Measurements from ENCODE around the gene ANKS1B. TPM values are rescaled to one million over a fixed set of nuclear protein-coding genes. Genes with fewer than 3 reads are reported as not detected.

The ANKS1B gene
- polyA plus RNA-seq, 1 donor from 2014 or later: not detected

DNA sequence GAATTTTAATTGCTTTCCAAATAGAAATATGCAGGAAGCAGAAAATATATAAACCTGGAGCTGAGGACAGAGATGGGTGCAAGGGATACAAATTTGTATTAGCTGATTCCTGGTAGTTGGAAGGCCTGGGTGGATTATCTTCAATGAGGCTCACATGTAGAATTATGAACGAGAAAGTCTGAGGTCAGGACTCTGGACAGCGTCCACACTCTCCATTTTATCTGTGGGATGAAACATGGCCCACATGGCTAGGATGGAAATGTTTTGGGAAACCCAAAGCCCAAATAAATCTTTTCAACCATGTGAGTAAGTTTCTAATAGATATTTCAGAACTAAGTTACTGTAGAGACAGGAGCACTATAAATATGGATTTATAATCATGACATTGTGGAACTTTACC, 1083.5 kb downstream of the ANKS1B start:
- Mint-ChIP-seq H3K4me3 (peak overlapping the region in 1 of 4 donors; percentile 33), H3K27ac (no peak overlapping the region), H3K36me3 (no peaks in the 10 kb centered on the region), H3K27me3 (peaks cover 11% of the 10 kb centered on the region), H3K4me1 (no peaks in the 10 kb centered on the region), H3K9me3 (peaks cover 0 to 1% (median 0%) of the 10 kb centered on the region in 3 donors)

DNA sequence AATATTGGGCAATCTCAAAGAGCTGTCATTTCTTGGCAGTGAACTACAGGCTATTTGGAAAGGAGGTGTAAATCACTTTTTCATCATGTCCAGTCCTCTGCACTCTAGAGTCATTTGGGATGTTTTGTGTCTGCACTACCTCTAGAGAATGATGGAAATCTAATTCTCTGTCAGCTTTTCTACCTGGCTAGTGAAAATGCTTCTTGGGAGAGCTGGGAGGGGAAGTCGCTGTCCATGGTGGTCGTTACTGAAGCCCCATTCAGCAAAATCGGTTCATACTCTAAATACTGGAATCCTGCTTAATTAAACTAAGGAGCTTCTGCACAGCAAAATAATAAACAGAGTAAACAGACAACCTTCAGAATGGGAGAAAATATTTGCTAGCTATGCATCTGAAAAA, 1087.8 kb downstream of the ANKS1B start:
- H3K4me1 Mint-ChIP-seq: no peaks in the 10 kb centered on the region
- H3K27me3 Mint-ChIP-seq: peaks cover 35% of the 10 kb centered on the region
- no peaks in the 10 kb centered on the region for H3K36me3 Mint-ChIP-seq
- no peak overlapping the region for H3K4me3 Mint-ChIP-seq
- H3K27ac Mint-ChIP-seq: no peak overlapping the region
- H3K9me3 Mint-ChIP-seq: peaks cover 0 to 2% (median 2%) of the 10 kb centered on the region in 3 donors

DNA sequence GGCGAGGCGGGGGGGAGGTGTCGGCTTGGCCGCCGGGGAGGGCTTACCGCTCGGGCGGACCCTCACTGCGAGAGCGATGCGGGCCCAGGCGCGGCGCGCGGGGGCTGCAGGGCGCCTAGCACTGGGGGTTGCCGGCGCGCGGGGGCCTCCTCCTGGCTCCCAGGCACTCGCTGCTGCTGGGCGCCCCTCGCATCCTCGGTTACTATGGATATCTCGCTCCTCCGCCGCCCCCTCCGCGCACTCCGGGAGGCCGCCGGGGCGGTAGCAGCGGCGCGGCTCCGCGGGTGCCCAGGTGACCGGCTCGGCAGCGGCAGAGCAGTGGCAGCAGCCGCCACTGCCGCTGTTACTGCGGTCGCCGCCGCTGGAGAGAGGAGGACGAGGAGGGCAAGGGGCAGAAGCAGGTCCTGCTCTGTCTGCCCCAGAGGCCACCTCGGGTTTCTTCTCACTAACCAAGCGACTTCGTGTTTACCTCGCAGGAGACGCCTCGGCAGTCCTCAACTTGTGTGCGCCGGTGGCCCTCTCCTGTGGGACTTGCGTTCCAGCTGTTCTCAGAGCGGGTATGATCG, 1089.6 kb downstream of the ANKS1B start:
- no peak overlapping the region for H3K27ac Mint-ChIP-seq
- H3K36me3 Mint-ChIP-seq: no peaks in the 10 kb centered on the region
- H3K4me3 Mint-ChIP-seq: no peak overlapping the region
- H3K4me1 Mint-ChIP-seq: no peaks in the 10 kb centered on the region
- H3K9me3 Mint-ChIP-seq: peaks cover 0 to 2% (median 2%) of the 10 kb centered on the region in 3 donors
- H3K27me3 Mint-ChIP-seq: peaks cover 35% of the 10 kb centered on the region

DNA sequence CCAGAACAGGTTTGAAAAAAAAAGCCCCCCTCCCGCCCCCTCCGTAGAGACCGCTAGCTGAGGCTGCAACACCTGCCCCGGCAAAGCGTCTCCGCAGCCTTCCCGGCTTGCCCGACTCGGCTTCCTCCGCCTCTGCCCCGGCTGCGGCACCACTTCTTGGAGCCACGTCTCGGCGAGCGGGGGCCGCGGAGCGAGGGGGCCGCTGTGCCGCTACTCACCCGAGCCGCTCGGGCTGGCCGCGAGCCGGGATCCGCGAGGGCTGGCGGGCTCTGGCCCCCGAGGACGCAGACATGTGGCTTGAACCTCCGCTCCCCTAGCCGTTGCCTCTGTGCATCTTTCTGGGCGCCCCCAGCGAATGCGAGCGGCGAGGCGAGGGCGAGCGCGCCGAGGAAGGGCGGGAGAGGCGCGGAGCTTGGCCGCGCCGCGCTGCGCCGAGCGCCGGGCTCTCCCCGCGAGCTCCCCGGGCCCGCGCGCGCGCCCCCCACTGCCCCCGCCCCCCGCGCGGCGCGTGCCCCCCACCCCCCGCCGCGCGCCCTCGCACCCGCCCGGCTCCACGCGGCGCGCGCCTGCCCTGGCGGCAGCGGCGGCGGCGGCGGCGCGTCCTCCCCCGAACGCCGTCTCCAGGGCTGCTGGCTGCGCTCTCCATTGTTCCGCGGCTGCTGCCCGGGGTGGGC, 1090.2 kb downstream of the ANKS1B start:
- H3K4me3 Mint-ChIP-seq: no peak overlapping the region
- no peaks in the 10 kb centered on the region for H3K4me1 Mint-ChIP-seq
- H3K36me3 Mint-ChIP-seq: no peaks in the 10 kb centered on the region
- peaks cover 38% of the 10 kb centered on the region for H3K27me3 Mint-ChIP-seq
- H3K9me3 Mint-ChIP-seq: peaks cover 0 to 4% (median 2%) of the 10 kb centered on the region in 3 donors
- H3K27ac Mint-ChIP-seq: no peak overlapping the region

DNA sequence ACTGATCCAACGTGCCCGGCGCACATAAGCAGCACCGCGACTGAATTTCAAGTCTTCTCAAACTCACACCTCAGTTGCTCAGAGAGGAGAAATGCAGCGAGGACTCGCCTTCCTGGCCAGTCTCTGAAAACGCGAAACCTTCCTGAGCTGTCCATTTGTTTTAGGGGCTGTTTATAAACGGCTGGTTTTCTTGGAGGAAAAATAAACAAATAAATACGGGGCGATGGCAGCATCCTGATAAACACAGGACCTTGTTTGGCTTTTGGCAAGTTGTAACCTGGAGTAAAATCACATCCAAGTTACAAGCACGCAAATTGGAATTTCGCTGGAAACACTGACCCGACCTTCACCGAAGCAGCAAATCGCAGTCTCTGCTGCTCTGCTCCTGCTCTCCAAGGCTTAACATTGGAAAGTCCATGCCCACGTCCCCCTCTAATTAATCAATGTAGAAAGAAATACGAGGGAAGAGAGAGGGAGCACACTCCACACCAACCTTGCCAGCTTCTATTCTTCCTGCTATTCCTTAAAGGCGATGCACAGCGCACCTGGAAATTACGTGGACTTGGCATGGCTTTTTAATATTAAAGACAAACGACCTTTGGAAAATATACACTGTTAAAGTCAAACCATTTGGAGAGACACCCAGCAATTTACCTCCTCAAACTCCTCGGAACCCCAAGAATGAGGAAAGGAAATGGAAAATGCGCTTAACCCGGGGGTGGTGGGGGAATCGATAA, 1090.9 kb downstream of the ANKS1B start:
- Mint-ChIP-seq H3K4me3 (peak overlapping the region in 2 of 4 donors; percentile 20 to 52), H3K27ac (no peak overlapping the region), H3K4me1 (no peaks in the 10 kb centered on the region), H3K36me3 (no peaks in the 10 kb centered on the region), H3K9me3 (peaks cover 0 to 4% (median 2%) of the 10 kb centered on the region in 3 donors), H3K27me3 (peaks cover 39% of the 10 kb centered on the region)

DNA sequence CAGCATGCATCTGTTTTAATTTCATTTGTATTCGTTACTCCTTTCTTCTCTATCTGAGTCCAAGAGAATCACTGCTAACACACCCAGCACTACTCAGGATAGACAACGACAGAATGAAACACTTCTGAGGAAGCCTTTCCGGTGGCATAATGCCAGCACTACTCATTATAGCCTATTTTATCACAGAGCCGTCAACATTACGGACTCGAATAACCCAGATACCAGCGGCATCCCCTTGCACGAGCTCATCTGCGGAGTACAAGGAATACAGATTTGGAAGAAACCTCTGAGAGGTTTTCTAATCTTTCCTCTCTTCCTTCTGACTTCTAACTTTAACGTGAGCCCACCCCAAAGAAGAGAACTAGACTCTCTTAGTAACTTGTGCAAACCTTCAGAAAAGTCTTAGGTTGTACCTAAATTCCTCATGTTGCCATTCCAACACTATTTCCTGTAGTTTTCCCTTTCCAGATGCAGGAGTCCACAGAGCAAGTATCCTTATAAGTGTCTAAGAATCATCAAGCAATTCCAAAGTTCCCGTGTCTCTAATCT, 1091.5 kb downstream of the ANKS1B start:
- H3K27me3 Mint-ChIP-seq: peaks cover 44% of the 10 kb centered on the region

DNA sequence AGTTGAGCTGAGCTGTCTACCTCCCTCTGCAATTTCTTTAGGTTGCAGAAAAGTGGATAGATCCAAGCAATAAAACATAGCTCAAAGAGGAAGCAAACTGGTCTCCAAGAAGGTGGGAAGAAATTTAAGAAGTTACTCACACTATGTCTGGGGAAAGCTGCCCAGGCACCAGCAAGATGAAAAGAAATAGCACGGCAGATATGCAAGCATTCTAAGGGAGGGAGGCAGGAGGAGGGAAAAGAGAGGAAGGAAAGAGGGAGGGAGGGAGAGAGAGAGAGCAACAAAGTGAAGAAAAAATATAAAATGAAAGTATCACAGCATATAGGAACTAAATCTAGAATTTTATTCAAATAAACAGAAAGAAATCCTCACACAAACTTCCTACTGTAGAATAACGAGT, 1099.0 kb downstream of the ANKS1B start:
- Mint-ChIP-seq H3K27ac (no peak overlapping the region), H3K36me3 (no peaks in the 10 kb centered on the region), H3K27me3 (peaks cover 13% of the 10 kb centered on the region), H3K4me1 (no peaks in the 10 kb centered on the region), H3K9me3 (peaks cover 0 to 2% (median 0%) of the 10 kb centered on the region in 3 donors), H3K4me3 (no peak overlapping the region)

More for the DNA sequence above, 1091.5 kb downstream of the ANKS1B start:
- Mint-ChIP-seq H3K9me3 (peaks cover 0 to 4% (median 2%) of the 10 kb centered on the region in 3 donors), H3K36me3 (no peaks in the 10 kb centered on the region), H3K4me3 (no peak overlapping the region), H3K4me1 (no peaks in the 10 kb centered on the region), H3K27ac (no peak overlapping the region)

DNA sequence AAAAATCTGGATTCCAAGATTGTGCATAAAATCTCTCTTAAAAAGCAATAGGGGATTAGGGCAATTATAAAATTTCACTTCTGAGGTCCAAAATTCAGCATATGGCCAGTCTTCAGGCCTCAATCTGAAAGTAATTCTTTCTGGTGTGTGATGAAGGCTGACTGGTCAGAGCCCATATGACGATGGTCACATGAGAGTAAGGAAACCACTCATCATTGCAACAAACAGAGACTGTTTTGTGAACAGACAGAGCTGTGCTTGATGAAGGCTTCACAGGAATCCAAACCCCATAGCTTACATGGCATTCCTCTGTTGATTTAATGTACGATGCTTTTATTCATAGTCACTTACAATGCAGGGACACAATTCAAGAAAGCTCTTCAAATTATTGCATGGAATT, 1101.5 kb downstream of the ANKS1B start:
- H3K9me3 Mint-ChIP-seq: peaks cover 0 to 2% (median 0%) of the 10 kb centered on the region in 3 donors
- no peak overlapping the region for H3K27ac Mint-ChIP-seq
- H3K36me3 Mint-ChIP-seq: no peaks in the 10 kb centered on the region
- no peak overlapping the region for H3K4me3 Mint-ChIP-seq
- no peaks in the 10 kb centered on the region for H3K4me1 Mint-ChIP-seq
- H3K27me3 Mint-ChIP-seq: peaks cover 5% of the 10 kb centered on the region

DNA sequence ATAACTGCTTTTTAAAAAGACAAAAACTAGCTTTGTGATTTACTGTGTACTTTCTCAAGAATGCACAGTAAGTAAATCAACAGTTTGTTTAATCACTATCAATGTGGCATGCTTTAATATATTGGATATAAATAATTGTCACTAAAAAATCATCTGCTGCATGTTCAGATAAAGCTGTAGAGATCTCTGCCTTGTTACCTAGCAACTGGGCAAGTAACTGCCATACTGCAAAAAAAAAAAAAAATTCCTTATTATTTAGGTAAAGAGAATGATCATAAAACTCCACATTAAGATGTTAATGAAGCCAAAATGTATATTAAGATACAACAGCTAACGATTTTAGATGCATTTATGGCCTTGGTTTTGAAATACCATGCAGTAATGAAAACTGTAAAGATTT, 1102.2 kb downstream of the ANKS1B start:
- H3K4me1 Mint-ChIP-seq: no peaks in the 10 kb centered on the region
- H3K27me3 Mint-ChIP-seq: peaks cover 5% of the 10 kb centered on the region

DNA sequence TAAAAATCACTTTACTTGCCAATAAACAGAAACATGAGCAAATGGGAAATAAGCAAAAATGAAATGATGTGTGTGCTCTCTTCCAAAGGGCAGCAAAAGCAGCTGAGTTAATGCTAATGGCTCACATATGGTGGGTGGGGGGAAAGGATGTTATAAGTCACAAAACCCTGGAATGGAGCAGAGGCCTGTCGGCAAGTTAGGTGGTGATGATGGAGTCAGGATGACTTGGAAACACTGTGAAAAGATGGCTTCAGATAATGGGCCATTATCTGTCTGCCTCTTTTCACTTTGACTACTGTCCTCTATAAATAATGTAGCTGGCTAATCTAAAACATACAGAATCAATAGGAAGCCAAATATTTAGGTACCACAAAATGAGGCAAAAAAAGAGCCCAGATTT, 1111.0 kb downstream of the ANKS1B start:
- Mint-ChIP-seq H3K27me3 (peaks cover 6% of the 10 kb centered on the region), H3K4me3 (no peak overlapping the region), H3K27ac (no peak overlapping the region), H3K9me3 (peaks cover 0 to 2% (median 2%) of the 10 kb centered on the region in 3 donors), H3K4me1 (no peaks in the 10 kb centered on the region), H3K36me3 (no peaks in the 10 kb centered on the region)

More for the DNA sequence above, 1102.2 kb downstream of the ANKS1B start:
- H3K27ac Mint-ChIP-seq: no peak overlapping the region
- H3K36me3 Mint-ChIP-seq: no peaks in the 10 kb centered on the region
- H3K4me3 Mint-ChIP-seq: no peak overlapping the region
- peaks cover 0 to 2% (median 0%) of the 10 kb centered on the region in 3 donors for H3K9me3 Mint-ChIP-seq

DNA sequence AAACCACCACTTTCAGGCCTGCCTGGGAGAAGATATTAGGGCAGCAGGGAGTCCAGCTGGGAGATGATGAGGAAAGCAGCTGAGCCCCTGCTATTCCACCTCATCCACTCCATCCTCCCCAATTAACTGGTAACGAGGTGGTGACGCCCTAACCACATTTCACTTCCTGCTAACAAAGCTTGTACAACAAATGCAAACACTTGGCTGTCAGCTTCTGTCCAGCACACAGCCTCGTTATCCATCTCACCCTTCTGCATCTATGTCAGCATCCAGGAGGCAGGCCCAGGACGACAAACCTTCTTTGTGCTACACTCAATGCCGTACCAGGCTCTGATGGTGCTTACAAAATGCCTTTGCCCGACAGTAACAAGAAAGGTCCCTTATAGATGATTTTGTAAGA, 1114.2 kb downstream of the ANKS1B start:
- Mint-ChIP-seq H3K4me1 (no peaks in the 10 kb centered on the region), H3K27ac (no peak overlapping the region), H3K27me3 (peaks cover 2% of the 10 kb centered on the region), H3K36me3 (no peaks in the 10 kb centered on the region), H3K9me3 (peaks cover 0 to 3% (median 0%) of the 10 kb centered on the region in 3 donors), H3K4me3 (no peak overlapping the region)

DNA sequence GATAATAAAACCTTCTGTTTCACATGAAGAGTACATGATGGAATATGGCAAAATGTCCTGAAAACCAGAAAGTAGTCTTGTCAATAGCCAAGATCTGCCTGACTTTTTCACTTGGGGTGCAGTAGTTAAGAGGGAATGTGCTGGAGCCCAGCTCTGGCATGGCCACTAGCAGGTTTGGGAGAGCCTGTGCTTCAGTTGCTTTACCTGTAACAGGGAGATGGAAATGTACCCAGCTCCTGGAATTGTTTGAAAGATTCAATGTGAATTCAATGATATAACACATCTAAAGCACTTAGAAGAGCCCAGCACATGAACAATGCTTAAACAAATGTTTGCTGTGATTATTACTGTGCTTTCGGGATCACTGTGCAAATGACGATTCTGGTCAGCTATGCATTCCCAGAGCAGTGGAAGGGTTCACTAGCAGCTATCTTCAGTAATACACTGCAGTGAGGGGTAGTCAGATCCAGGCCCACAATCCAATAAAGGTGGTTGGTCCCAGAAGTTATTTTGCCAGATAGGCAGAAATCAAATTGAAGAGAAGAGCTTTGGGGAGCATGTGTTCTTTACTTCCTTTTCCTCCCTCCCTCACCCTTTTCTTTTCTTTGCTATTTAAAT, 1114.7 kb downstream of the ANKS1B start:
- Mint-ChIP-seq H3K27ac (no peak overlapping the region), H3K4me1 (no peaks in the 10 kb centered on the region), H3K27me3 (peaks cover 2% of the 10 kb centered on the region), H3K4me3 (no peak overlapping the region), H3K36me3 (no peaks in the 10 kb centered on the region), H3K9me3 (peaks cover 0 to 3% (median 0%) of the 10 kb centered on the region in 3 donors)

DNA sequence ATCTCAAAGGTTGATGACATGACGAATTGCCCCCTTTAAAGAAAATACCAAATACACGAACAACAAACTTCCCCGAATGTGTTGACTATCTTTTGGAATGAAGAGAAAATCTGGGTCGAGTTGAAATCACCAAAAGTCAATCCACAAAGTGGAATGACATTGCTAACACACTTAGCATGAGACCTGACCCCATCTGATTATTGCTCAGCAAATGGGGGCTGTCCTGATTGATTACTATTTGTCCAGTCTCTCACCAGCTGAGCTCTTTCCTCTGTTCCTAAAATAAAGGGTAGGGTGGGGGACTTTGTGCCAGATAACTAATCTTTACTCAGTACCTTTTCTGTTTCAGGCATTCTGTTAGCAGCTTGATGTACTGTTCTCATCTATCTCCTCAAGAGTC, 1116.2 kb downstream of the ANKS1B start:
- Mint-ChIP-seq H3K27me3 (peaks cover 2% of the 10 kb centered on the region), H3K4me3 (no peak overlapping the region), H3K27ac (no peak overlapping the region)

DNA sequence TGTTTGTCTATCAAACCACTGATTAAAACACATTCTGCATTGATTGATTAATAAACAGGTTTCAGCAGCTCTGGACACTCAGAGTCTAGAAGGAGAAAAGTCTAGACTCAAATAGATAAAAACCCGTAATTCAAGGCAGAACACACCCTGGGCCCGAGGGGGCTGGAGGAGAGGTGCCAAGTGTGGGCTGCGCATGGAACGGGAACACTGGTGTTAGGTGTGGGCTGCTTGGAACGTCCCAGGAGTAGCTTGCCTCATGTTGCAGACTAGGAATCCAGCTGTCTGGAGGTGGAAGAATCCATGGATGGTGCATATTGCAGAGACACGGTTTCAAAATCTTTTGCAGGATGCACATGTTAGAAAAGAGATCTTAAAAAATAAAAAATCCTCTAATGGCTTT, 1116.7 kb downstream of the ANKS1B start:
- Mint-ChIP-seq H3K36me3 (no peaks in the 10 kb centered on the region), H3K9me3 (peaks cover 0 to 3% (median 0%) of the 10 kb centered on the region in 3 donors), H3K27me3 (peaks cover 2% of the 10 kb centered on the region), H3K4me1 (no peaks in the 10 kb centered on the region), H3K4me3 (no peak overlapping the region), H3K27ac (no peak overlapping the region)

More for the DNA sequence above, 1116.2 kb downstream of the ANKS1B start:
- H3K36me3 Mint-ChIP-seq: no peaks in the 10 kb centered on the region
- peaks cover 0 to 3% (median 0%) of the 10 kb centered on the region in 3 donors for H3K9me3 Mint-ChIP-seq
- no peaks in the 10 kb centered on the region for H3K4me1 Mint-ChIP-seq

DNA sequence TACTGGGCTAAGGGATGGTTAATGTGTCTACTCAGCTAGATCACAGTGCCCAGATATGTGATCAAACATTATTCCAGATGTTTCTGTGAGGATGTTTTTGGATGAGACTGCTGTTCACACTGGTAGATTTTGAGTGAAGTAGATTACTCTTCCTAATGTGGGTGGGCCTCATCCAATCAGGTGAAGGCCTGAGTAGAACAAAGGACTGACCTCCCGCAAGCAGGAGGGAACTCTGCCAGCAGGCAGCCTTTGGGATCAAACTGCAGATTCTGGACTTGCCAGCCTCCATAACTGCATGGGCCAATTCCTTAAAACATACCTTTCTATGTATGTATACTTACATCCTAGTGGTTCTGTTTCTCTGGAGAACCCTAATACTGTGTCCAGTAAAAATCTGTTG, 1120.4 kb downstream of the ANKS1B start:
- H3K36me3 Mint-ChIP-seq: no peaks in the 10 kb centered on the region

More for the DNA sequence above, 1120.4 kb downstream of the ANKS1B start:
- H3K4me1 Mint-ChIP-seq: no peaks in the 10 kb centered on the region
- no peak overlapping the region for H3K27ac Mint-ChIP-seq
- H3K4me3 Mint-ChIP-seq: no peak overlapping the region
- H3K9me3 Mint-ChIP-seq: peaks cover 0 to 3% (median 0%) of the 10 kb centered on the region in 3 donors
- H3K27me3 Mint-ChIP-seq: peaks cover 4% of the 10 kb centered on the region
